Transverse colon (tissue), 4 donors: Measurements from ENCODE around the gene VSTM4. TPM values are rescaled to one million over a fixed set of nuclear protein-coding genes. Genes with fewer than 3 reads are reported as not detected.

Experiments used
- DNase-seq: peaks from one replicate; pipeline ENCODE4 v3.0.0-alpha.2; 2019
- H3K27ac ChIP-seq, 4 donors: fragments of 200-600 bp; sonication (generic); 2 replicates each; pipeline ENCODE4 v1.5.1; 2016 to 2018; ENCODE audit warnings: inconsistent platforms in 4 of 4
- H3K27me3 ChIP-seq: fragments of 200-600 bp; sonication (generic); 2 replicates; pipeline ENCODE4 v1.5.1; 2017; ENCODE audit warnings: inconsistent platforms
- H3K36me3 ChIP-seq, 4 donors: fragments of 200-600 bp; sonication (generic); 2 replicates each; pipeline ENCODE4 v1.5.1; 2017 to 2019; ENCODE audit warnings: inconsistent platforms in 4 of 4
- H3K4me1 ChIP-seq, 4 donors: fragments of 200-600 bp; sonication (generic); 2 replicates each; pipeline ENCODE4 v1.5.1; 2017 to 2020; ENCODE audit warnings: inconsistent platforms in 4 of 4
- H3K4me3 ChIP-seq, 4 donors: fragments of 200-600 bp; sonication (generic); 1 replicate in 1 of 4; 2 replicates in 3 of 4; pipeline versions ENCODE4 v1.5.1 to v1.6.1; 2017 to 2019; ENCODE audit warnings: inconsistent platforms in 4 of 4
- H3K9me3 ChIP-seq, 2 donors: fragments of 200-600 bp; sonication (generic); 2 replicates each; pipeline ENCODE4 v1.5.1; 2017 to 2019; ENCODE audit warnings: inconsistent platforms in 2 of 2
- EP300 ChIP-seq: sonication (generic); formaldehyde crosslinking; IDR thresholded peaks from one replicate; pipeline ENCODE4 v1.6.1; 2017; ENCODE audit warnings: antibody characterized with exemption, low read depth
- POLR2A ChIP-seq: fragments of 450-650 bp; IDR thresholded peaks from one replicate; pipeline ENCODE4 v1.6.1; 2016; ENCODE audit warnings: antibody characterized with exemption, mild to moderate bottlenecking, moderate library complexity
- POLR2AphosphoS5 ChIP-seq, 3 donors: sonication (generic); formaldehyde crosslinking; IDR thresholded peaks; one replicate each; pipeline ENCODE4 v1.6.1; 2016; ENCODE audit warnings: antibody characterized with exemption in 3 of 3
- WGBS, 2 donors: methylation state at CpG; one replicate each; pipeline ENCODE4 v1.1.5; 2018; ENCODE audit warnings: low coverage in 1 of 2; 5-methylcytosine and 5-hydroxymethylcytosine counted together
- in situ Hi-C, 4 donors: fragments of 200-750 bp; cut with MboI; loops; one replicate each; pipeline versions ENCODE4 v1.15.0 to v1.15.1; 2017; ENCODE audit warnings: low sequenced_read_pairs in 3 of 4, low pct_ligation_motif_present in 1 of 4, low pct_unique_long_range_greater_than_20kb in 1 of 4
- intact Hi-C: fragments of 100-400 bp; cut with DNase I; formaldehyde crosslinking; loops from one replicate; pipeline ENCODE4 v1.15.1; 2023; ENCODE audit warnings: low total_unique reads
- total RNA-seq, 4 donors: library from RNA; depleted of rRNA; stranded (reverse); fragments of >200 nt; gene quantifications; one replicate each; pipeline ENCODE4 v1.1.0, GENCODE V29; 2016
- TF ChIP-seq, protein P1 (sequence below), 5 experiments: fragments of 200-600 bp in 3 of 5; fragments of 450-650 bp in 2 of 5; sonication (generic) in 3 of 5; IDR thresholded peaks; 1 replicate in 2 of 5; 2 replicates in 3 of 5; pipeline ENCODE4 v1.5.1; 2016 to 2017; ENCODE audit warnings: antibody characterized with exemption in 5 of 5, inconsistent platforms in 3 of 5, mild to moderate bottlenecking in 2 of 5, moderate library complexity in 1 of 5

VSTM4 gene
- total RNA-seq, 4 donors from 2014 or later = 2.2 to 6.0 (median 3.9) TPM

DNA sequence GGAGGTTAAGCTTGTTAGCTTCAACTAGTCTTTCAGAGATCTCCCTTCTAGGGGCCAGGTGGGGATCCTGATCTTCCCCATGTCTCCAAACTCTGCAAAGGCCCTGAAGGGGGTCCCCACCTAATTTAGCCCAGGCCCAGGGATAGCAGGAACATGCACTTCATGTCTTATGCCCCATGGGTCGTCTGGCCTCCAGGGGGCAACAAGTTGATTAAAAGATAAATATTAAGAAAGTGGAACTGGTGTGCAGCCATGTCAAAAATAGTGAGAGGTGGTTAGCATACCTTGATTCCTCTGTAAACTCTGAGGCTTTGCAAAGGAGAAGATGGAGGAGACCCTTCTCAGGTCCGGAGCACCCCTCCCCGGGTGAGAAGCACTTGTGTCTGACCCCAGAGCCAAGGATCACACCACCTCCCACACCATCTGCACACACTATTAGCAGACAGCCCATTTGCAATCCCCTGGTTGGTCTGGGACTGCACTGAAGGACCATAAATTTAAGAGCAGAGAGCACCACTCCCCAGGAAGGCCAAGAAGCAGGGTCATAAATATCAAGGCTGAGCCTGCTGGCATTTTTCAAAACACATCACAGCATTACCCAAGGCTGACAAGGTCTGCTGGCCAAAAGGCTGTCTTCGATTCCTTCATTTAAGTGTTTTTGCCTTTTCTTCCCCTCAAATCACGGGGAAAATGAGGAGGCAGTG, 131.5 kb downstream of the VSTM4 start:
- in situ Hi-C loops = loop anchor here (25.0 kb wide), 1 partner anchor 529 kb away; no protein-coding TSS in a partner anchor
- Histone ChIP-seq H3K27me3 (no peaks in the 10 kb centered on the region), H3K36me3 (no peaks in the 10 kb centered on the region), H3K9me3 (no peaks in the 10 kb centered on the region), H3K27ac (no peak overlapping the region), H3K4me3 (no peak overlapping the region), H3K4me1 (no peaks in the 10 kb centered on the region)
- intact Hi-C loops = loop anchor here (5.0 kb wide), 1 partner anchor 179 kb away; no protein-coding TSS in a partner anchor
- WGBS, 2 donors = 62 to 100% methylated on average over 1 to 5 of the region's 5 CpGs
- no peak for DNase-seq
- TF ChIP-seq EP300 = no peak
- TF ChIP-seq POLR2A = no peak
- TF ChIP-seq POLR2AphosphoS5 (IDR thresholded peaks at IDR 0.05) = no peak
- TF ChIP-seq, protein P1, sequence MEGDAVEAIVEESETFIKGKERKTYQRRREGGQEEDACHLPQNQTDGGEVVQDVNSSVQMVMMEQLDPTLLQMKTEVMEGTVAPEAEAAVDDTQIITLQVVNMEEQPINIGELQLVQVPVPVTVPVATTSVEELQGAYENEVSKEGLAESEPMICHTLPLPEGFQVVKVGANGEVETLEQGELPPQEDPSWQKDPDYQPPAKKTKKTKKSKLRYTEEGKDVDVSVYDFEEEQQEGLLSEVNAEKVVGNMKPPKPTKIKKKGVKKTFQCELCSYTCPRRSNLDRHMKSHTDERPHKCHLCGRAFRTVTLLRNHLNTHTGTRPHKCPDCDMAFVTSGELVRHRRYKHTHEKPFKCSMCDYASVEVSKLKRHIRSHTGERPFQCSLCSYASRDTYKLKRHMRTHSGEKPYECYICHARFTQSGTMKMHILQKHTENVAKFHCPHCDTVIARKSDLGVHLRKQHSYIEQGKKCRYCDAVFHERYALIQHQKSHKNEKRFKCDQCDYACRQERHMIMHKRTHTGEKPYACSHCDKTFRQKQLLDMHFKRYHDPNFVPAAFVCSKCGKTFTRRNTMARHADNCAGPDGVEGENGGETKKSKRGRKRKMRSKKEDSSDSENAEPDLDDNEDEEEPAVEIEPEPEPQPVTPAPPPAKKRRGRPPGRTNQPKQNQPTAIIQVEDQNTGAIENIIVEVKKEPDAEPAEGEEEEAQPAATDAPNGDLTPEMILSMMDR (IDR thresholded peaks at IDR 0.05) = no peak

DNA sequence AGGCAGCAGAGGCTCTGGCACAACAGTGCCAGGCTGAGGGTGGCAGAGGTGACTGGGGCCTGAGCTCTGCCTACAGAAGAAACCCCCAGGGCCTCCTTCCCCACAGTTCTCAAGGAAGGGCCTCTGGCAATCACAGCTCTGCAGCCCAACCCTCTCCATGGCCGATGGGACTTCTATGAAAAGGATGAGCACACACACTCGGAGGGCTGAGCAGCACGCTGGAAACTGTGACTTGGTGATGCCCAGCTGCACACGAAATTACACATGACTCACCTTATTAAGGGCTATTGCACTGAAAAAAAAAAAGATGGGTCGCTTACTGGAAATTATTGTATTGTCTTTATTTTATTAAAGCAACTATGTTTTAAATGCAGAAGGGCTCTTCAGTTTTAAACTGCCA, 132.7 kb downstream of the VSTM4 start:
- H3K4me1 ChIP-seq = no peaks in the 10 kb centered on the region
- intact Hi-C loops = loop anchor here (5.0 kb wide), 1 partner anchor 180 kb away; no protein-coding TSS in a partner anchor
- 76 to 95% methylated on average over 5 of the region's 5 CpGs for WGBS, 2 donors
- no peaks in the 10 kb centered on the region for H3K27me3 ChIP-seq
- H3K27ac ChIP-seq = no peak overlapping the region
- in situ Hi-C loops = loop anchor here (25.0 kb wide), 1 partner anchor 530 kb away; no protein-coding TSS in a partner anchor
- DNase-seq = no peak
- H3K9me3 ChIP-seq = no peaks in the 10 kb centered on the region
- no peaks in the 10 kb centered on the region for H3K36me3 ChIP-seq
- no peak overlapping the region for H3K4me3 ChIP-seq
- TF ChIP-seq POLR2AphosphoS5 (IDR thresholded peaks at IDR 0.05) = no peak
- TF ChIP-seq, protein P1 (IDR thresholded peaks at IDR 0.05) = no peak
- TF ChIP-seq POLR2A = no peak
- TF ChIP-seq EP300 = no peak

DNA sequence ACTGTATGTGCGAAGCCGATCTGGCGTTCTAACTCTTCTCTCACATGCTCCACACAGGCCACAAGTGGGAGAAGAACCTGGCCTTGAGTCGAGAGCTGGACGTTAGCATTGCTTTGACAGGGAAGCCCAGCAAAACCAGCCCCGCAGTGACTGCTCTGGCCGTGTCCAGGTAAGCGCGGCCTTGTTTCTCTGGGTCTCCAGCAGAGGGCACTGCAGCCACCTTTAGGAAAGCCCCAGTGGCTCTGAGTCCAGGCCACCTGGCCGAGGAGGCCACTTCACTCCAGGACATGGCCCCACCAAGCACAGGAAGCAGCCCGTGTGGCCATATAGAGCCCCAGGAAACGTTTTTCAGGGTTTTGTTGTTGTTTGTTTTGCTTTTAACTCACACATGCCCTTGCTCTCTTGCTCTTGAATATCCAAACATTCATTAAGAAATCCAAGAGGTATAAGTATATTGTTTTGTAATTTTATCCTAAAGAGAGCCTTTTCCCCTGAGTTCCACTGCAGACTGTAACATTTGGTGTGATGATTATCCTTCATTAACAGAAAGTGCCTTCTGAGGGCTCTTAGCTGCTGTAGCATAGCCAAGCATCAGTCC, 133.9 kb downstream of the VSTM4 start:
- DNase-seq = peak; percentile 51
- no peak overlapping the region for H3K4me3 ChIP-seq
- no peak overlapping the region for H3K27ac ChIP-seq
- no peaks in the 10 kb centered on the region for H3K9me3 ChIP-seq
- in situ Hi-C loops = loop anchor here (25.0 kb wide), 1 partner anchor 531 kb away; no protein-coding TSS in a partner anchor
- no peaks in the 10 kb centered on the region for H3K4me1 ChIP-seq
- intact Hi-C loops = loop anchor here (5.0 kb wide), 1 partner anchor 181 kb away; no protein-coding TSS in a partner anchor
- WGBS, 2 donors = 35% methylated on average over 12 of the region's 12 CpGs; no CpG with 5 or more reads in 1 of the 2 donors
- TF ChIP-seq POLR2AphosphoS5 (IDR thresholded peaks at IDR 0.05) (no peak), POLR2A (no peak), EP300 (no peak)
- TF ChIP-seq, protein P1 (IDR thresholded peaks at IDR 0.05) = peak; percentile 57 to 77 (median 69)
- no peaks in the 10 kb centered on the region for H3K36me3 ChIP-seq
- H3K27me3 ChIP-seq = no peaks in the 10 kb centered on the region

DNA sequence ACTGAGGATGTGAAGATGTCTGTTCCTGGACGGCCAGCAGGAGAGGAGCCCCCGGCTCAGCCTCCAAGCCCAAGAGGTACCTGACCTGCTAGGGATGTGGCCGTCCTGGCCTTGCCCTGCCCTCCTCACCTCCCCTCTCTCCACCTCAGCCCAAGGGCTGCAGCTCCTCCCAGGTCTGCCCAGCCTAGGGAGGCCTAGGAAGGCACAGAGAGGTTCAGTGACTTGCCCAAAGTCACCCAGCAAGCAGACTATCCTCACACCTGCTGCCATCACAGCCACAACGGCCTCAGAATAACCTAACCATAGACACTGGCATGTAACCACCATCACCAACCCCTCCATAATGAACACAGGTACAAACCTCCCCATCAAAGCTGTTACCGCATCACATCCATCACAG, 137.0 kb downstream of the VSTM4 start:
- TF ChIP-seq POLR2AphosphoS5 (IDR thresholded peaks at IDR 0.05) (no peak), EP300 (no peak), POLR2A (no peak)
- TF ChIP-seq, protein P1 (IDR thresholded peaks at IDR 0.05) = no peak
- H3K27ac ChIP-seq = no peak overlapping the region
- H3K27me3 ChIP-seq = no peaks in the 10 kb centered on the region
- in situ Hi-C loops = loop anchor here (25.0 kb wide), 1 partner anchor 534 kb away; no protein-coding TSS in a partner anchor
- no peaks in the 10 kb centered on the region for H3K36me3 ChIP-seq
- intact Hi-C loops = no loop called here
- no peak overlapping the region for H3K4me3 ChIP-seq
- 83% methylated on average over 3 of the region's 5 CpGs; no CpG with 5 or more reads in 1 of the 2 donors for WGBS, 2 donors
- H3K9me3 ChIP-seq = no peaks in the 10 kb centered on the region
- DNase-seq = no peak
- no peaks in the 10 kb centered on the region for H3K4me1 ChIP-seq
